Measurements from ENCODE around the gene C1orf105. TPM values are rescaled to one million over a fixed set of nuclear protein-coding genes. Genes with fewer than 3 reads are reported as not detected.

Gene C1orf105
- total and polyA plus RNA-seq, 10 donors, result not detected

GRCh38 chr1:172384656-172385055 is 35.8 kb upstream of the C1orf105 start:
- Histone ChIP-seq H3K27ac (no peak overlapping the region), H3K9me3 (no peaks in the 10 kb centered on the region), H3K4me3 (no peak overlapping the region), H3K4me1 (peaks cover 3 to 49% (median 21%) of the 10 kb centered on the region in 6 donors), H3K27me3 (replicated peaks in 1 of 7) (no peaks in the 10 kb centered on the region), H3K36me3 (no peaks in the 10 kb centered on the region)
- DNase-seq, result no peak
- WGBS, 5 donors, result 88 to 100% (median 97%) methylated on average over 1 of the region's 1 CpG
- no peak for TF ChIP-seq CTCF (IDR thresholded peaks at IDR 0.05 in 8 of 11, conservative IDR thresholded peaks at IDR 0.05 in 3 of 11)
- no peak for TF ChIP-seq POLR2AphosphoS5 (IDR thresholded peaks at IDR 0.05)
- TF ChIP-seq POLR2A (IDR thresholded peaks at IDR 0.05), result no peak
- intact Hi-C loops (cut with DNase I; ENCODE audit: low total_unique reads), result no loop called here

- WGBS, 5 donors, result 89 to 99% (median 95%) methylated on average over 2 of the region's 2 CpGs
- intact Hi-C loops (cut with DNase I; ENCODE audit: low total_unique reads), result no loop called here
- Histone ChIP-seq H3K36me3 (no peaks in the 10 kb centered on the region), H3K9me3 (no peaks in the 10 kb centered on the region), H3K4me1 (peaks cover 10 to 49% (median 22%) of the 10 kb centered on the region in 6 donors), H3K27me3 (replicated peaks in 1 of 7) (no peaks in the 10 kb centered on the region), H3K4me3 (no peak overlapping the region), H3K27ac (no peak overlapping the region)
- no peak for DNase-seq
- TF ChIP-seq POLR2A (IDR thresholded peaks at IDR 0.05), result no peak
These were observed 34.4 kb upstream of the C1orf105 start for GRCh38 chr1:172386046-172386445.

- intact Hi-C loops (cut with DNase I; ENCODE audit: low total_unique reads), result no loop called here
- H3K27me3 ChIP-seq (replicated peaks in 1 of 7), result no peaks in the 10 kb centered on the region
- no peaks in the 10 kb centered on the region for H3K9me3 ChIP-seq
- TF ChIP-seq CTCF (IDR thresholded peaks at IDR 0.05 in 8 of 11, conservative IDR thresholded peaks at IDR 0.05 in 3 of 11), result no peak
- TF ChIP-seq POLR2AphosphoS5 (IDR thresholded peaks at IDR 0.05), result no peak
- no peak for TF ChIP-seq POLR2A (IDR thresholded peaks at IDR 0.05)
- 94 to 98% (median 96%) methylated on average over 8 of the region's 8 CpGs for WGBS, 5 donors
- no peak overlapping the region for H3K4me3 ChIP-seq
- no peak for DNase-seq
- H3K36me3 ChIP-seq, result no peaks in the 10 kb centered on the region
- H3K4me1 ChIP-seq, result peaks cover 13 to 49% (median 30%) of the 10 kb centered on the region in 6 donors
- H3K27ac ChIP-seq, result no peak overlapping the region
These were observed 32.0 kb upstream of the C1orf105 start for GRCh38 chr1:172388490-172388889.

GRCh38 chr1:172390301-172390682 is 30.2 kb upstream of the C1orf105 start:
- Histone ChIP-seq H3K4me3 (peak overlapping the region in 1 of 8 donors; percentile 60), H3K4me1 (peaks cover 24 to 61% (median 47%) of the 10 kb centered on the region in 6 donors), H3K36me3 (no peaks in the 10 kb centered on the region), H3K27ac (peak overlapping the region; percentile 67 to 92 (median 83)), H3K27me3 (replicated peaks in 1 of 7) (no peaks in the 10 kb centered on the region), H3K9me3 (no peaks in the 10 kb centered on the region)
- 22 to 53% (median 36%) methylated on average over 3 of the region's 3 CpGs for WGBS, 5 donors
- no peak for DNase-seq
- intact Hi-C loops (cut with DNase I; ENCODE audit: low total_unique reads), result loop anchor here (10.0 kb wide), 1 partner anchor 205 kb away; no protein-coding TSS in a partner anchor
- no peak for TF ChIP-seq POLR2A (IDR thresholded peaks at IDR 0.05)
- TF ChIP-seq POLR2AphosphoS5 (IDR thresholded peaks at IDR 0.05), result peak in 1 of 3 donors; percentile 16
- peak in 1 of 11 experiments; percentile 25 for TF ChIP-seq CTCF (IDR thresholded peaks at IDR 0.05 in 8 of 11, conservative IDR thresholded peaks at IDR 0.05 in 3 of 11)

Measured in spleen (tissue), 11 donors.